Measurements from ENCODE around the gene TUBB3. TPM values are rescaled to one million over a fixed set of nuclear protein-coding genes. Genes with fewer than 3 reads are reported as not detected.

The TUBB3 gene
- polyA plus RNA-seq, 1 experiment = 108 TPM

DNA sequence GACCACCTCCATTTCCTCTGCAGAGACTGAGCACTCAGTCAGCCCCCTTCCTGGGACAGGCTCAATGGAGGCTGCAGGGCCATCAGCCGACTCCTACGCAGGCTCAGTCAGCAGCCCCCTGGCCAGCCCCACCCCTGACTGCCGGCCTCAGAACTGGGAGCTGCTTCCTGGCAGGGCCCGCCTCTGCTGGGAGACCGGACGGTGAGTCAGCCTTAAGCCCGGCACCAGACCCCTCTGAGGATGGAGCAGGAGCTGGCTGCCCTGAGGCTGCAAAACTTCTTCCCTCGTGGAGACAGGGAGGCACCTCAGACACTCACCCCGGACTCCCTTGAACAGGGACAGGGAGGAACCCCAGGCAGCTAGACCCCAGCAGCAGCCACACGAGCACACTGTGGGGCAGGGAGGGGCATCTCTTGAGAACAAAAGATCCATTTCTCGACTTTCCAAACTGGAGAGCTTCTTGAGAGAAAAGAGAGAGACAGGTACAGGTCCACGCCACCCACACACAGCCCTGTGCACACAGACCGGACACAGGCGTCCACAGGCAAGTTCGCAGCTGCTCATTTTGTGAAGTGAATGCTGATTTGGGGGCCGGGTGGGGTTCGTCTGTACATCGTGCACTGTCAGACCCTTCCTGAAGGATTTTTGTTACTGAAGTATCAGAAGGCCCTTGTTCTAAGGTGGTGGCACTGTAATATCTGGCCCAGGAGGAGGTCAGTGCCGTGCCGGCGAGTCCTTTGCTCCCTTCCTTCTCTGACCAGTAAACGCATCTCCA, 1.3 kb upstream of the TUBB3 start:
- CTCF ChIA-PET = interaction anchor here (0.6 to 5.8 kb wide), 5 partner anchors 11 to 222 kb away, joined by 3 to 48 read pairs (median 4); no protein-coding TSS in a partner anchor
- DNase-seq (ENCODE audit: low read depth) = peak; percentile 78
- Histone ChIP-seq H3K36me3 (ENCODE audit: control insufficient read depth, insufficient read depth, low read length) (no peaks in the 10 kb centered on the region), H3K4me3 (ENCODE audit: low read depth, low read length) (peak overlapping the region; percentile 65), H3K27me3 (ENCODE audit: control insufficient read depth, insufficient read depth, low read length) (no peaks in the 10 kb centered on the region)
- TF ChIP-seq, protein P1, sequence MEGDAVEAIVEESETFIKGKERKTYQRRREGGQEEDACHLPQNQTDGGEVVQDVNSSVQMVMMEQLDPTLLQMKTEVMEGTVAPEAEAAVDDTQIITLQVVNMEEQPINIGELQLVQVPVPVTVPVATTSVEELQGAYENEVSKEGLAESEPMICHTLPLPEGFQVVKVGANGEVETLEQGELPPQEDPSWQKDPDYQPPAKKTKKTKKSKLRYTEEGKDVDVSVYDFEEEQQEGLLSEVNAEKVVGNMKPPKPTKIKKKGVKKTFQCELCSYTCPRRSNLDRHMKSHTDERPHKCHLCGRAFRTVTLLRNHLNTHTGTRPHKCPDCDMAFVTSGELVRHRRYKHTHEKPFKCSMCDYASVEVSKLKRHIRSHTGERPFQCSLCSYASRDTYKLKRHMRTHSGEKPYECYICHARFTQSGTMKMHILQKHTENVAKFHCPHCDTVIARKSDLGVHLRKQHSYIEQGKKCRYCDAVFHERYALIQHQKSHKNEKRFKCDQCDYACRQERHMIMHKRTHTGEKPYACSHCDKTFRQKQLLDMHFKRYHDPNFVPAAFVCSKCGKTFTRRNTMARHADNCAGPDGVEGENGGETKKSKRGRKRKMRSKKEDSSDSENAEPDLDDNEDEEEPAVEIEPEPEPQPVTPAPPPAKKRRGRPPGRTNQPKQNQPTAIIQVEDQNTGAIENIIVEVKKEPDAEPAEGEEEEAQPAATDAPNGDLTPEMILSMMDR (IDR thresholded peaks at IDR 0.05; ENCODE audit: insufficient read depth, low read depth, low read length) = no peak
- POLR2A ChIA-PET = no interaction called here

DNA sequence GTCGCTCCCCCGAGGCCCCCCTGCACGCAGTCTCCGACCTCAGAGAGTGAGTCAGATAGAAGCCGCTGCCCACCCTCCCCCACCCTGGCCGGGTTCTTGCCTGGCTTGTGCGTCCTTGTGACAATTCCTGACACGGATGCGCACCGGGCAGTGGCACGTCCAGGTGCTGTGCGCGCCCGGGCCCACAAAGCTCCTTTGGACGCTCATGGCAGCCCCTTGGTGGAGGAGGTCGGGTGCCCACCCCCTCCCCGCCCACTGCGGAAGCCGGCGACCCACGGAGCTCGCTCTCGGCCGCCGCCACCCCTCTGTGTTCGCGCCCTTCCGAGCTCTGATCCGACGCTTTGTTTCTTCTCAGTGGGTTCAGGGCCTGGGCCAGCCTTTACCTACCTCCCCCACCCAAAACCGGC, 662 bp upstream of the TUBB3 start:
- no peaks in the 10 kb centered on the region for H3K27me3 ChIP-seq (ENCODE audit: control insufficient read depth, insufficient read depth, low read length)
- no peaks in the 10 kb centered on the region for H3K36me3 ChIP-seq (ENCODE audit: control insufficient read depth, insufficient read depth, low read length)
- ChIA-PET POLR2A (interaction anchor here (0.6 to 0.7 kb wide), 3 partner anchors 49 to 236 kb away, joined by 3 to 13 read pairs (median 9); partner anchors contain the start of genes CDK10 and TCF25), CTCF (interaction anchor here (0.7 to 5.8 kb wide), 4 partner anchors 12 to 222 kb away, joined by 3 to 48 read pairs (median 4); no protein-coding TSS in a partner anchor)
- peak overlapping the region; percentile 65 for H3K4me3 ChIP-seq (ENCODE audit: low read depth, low read length)
- TF ChIP-seq, protein P1 (IDR thresholded peaks at IDR 0.05; ENCODE audit: insufficient read depth, low read depth, low read length) = no peak
- DNase-seq (ENCODE audit: low read depth) = peak; percentile 69

DNA sequence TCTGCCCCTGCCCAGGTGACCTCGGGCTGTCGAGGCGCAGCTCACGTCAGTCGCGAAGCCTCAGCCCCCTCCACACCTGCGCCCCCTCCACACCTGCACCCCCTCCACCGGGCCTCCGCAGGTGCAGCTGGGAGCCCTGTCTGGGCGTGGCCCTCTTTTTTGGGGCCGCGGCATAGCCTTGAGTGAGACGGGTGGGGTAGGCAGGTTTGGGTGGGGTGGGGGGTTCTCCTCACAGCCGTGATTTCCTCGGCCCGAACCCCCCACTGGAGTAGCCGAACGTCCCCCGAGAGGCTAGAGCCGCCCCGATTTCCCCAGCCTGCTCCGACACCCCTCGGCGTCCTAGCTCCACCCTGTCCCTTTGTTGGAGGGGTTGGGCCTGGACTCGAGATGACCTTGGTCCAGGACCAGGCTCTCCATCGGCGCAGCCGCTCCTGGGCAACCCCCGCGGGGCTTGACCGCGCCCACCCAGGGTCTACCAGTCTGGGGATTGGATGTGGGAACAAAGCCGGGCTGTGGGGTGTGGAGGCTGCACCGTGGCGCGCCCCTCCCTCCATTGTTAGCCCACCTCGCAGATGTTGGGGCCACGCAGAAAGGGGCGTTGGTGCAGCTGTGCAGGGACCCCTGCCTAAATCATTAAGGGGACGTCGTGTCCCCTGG, 626 bp downstream of the TUBB3 start:
- Histone ChIP-seq H3K27me3 (ENCODE audit: control insufficient read depth, insufficient read depth, low read length) (no peaks in the 10 kb centered on the region), H3K36me3 (ENCODE audit: control insufficient read depth, insufficient read depth, low read length) (no peaks in the 10 kb centered on the region), H3K4me3 (ENCODE audit: low read depth, low read length) (peak overlapping the region; percentile 65)
- POLR2A ChIA-PET = no interaction called here
- DNase-seq (ENCODE audit: low read depth) = no peak
- CTCF ChIA-PET = interaction anchor here (1.2 to 5.8 kb wide), 4 partner anchors 13 to 158 kb away, joined by 3 to 48 read pairs (median 6); no protein-coding TSS in a partner anchor
- TF ChIP-seq, protein P1 (IDR thresholded peaks at IDR 0.05; ENCODE audit: insufficient read depth, low read depth, low read length) = no peak

DNA sequence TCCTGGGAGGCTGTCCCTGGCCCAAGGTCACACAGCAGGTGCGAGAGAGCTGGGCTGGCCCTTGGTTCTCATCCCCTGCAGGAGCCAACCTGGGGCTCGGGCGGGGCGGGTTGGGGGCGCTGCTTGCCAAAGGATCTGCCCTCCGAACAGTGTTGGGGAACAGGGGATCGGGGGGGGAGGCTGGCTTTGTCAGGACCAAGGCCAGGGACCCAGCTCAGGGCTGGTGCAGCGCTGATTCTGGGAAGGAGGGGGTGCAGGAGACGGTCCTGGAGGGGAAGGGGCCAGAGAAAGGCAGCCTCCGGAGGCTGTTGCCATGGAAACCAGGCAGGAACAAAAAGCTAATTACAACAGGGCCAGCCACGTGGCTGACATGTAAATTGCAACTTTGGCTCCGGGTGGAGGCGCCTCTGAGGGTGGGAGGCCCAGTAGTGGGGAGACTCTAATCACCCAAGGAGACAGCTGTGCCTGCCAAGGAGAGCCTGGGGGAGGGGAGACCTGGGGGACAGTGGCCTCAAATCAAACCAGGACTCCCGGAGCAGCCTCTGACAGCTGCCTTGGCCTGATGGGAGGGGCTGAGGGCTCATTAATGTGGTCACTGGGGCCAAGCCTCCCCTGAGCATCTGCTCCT, 1.3 kb downstream of the TUBB3 start:
- Histone ChIP-seq H3K4me3 (ENCODE audit: low read depth, low read length) (peak overlapping the region; percentile 65), H3K36me3 (ENCODE audit: control insufficient read depth, insufficient read depth, low read length) (no peaks in the 10 kb centered on the region), H3K27me3 (ENCODE audit: control insufficient read depth, insufficient read depth, low read length) (no peaks in the 10 kb centered on the region)
- TF ChIP-seq, protein P1 (IDR thresholded peaks at IDR 0.05; ENCODE audit: insufficient read depth, low read depth, low read length) = 0 out of 2 replicates have a peak, but pooled peaks have one; percentile 2
- CTCF ChIA-PET = interaction anchor here (0.6 to 5.8 kb wide), 5 partner anchors 14 to 158 kb away, joined by 3 to 48 read pairs (median 4); no protein-coding TSS in a partner anchor
- no peak for DNase-seq (ENCODE audit: low read depth)
- POLR2A ChIA-PET = no interaction called here

All from BJ (cell line).